ENCODE results near the gene OR2T2. TPM values are rescaled to one million over a fixed set of nuclear protein-coding genes. Genes with fewer than 3 reads are reported as not detected.
"Not testable (repeated sequence)": the region's sequence is repeated elsewhere in the genome, so short reads cannot be mapped to it uniquely, and the experiment has no call there.

Gene OR2T2
- polyA plus RNA-seq, 1 donor from 2014 or later, result not detected

- not testable (repeated sequence) for H3K9me3 ChIP-seq (ENCODE audit: low read length); H3K9me2 ChIP-seq (ENCODE audit: insufficient read depth, low read length); H3F3A ChIP-seq (ENCODE audit: insufficient read depth, low read length, poor library complexity, severe bottlenecking); H3K4me2 ChIP-seq (ENCODE audit: low read length); H3K36me3 ChIP-seq (ENCODE audit: insufficient read depth, low read length); H3K79me2 ChIP-seq (replicated peaks; ENCODE audit: insufficient read depth, low read length); H3K9ac ChIP-seq (ENCODE audit: low read length); H3K4me3 ChIP-seq (ENCODE audit: low read length); H2AFZ ChIP-seq (ENCODE audit: low read depth, low read length); H3K27ac ChIP-seq (ENCODE audit: low read length); H4K20me1 ChIP-seq (ENCODE audit: insufficient read depth); H3K27me3 ChIP-seq (ENCODE audit: insufficient read depth, low read depth, low read length)
Observed at GRCh38 chr1:248496661-248497060, 51.2 kb downstream of the OR2T2 start.

GRCh38 chr1:248500305-248501035 is 55.0 kb downstream of the OR2T2 start:
- H3K27me3 ChIP-seq (ENCODE audit: insufficient read depth, low read depth, low read length); H3K36me3 ChIP-seq (ENCODE audit: insufficient read depth, low read length); H2AFZ ChIP-seq (ENCODE audit: low read depth, low read length); H3K4me2 ChIP-seq (ENCODE audit: low read length); H4K20me1 ChIP-seq (ENCODE audit: insufficient read depth); H3K9me2 ChIP-seq (ENCODE audit: insufficient read depth, low read length); H3K4me3 ChIP-seq (ENCODE audit: low read length); H3K9me3 ChIP-seq (ENCODE audit: low read length); H3K9ac ChIP-seq (ENCODE audit: low read length); H3K79me2 ChIP-seq (replicated peaks; ENCODE audit: insufficient read depth, low read length); H3F3A ChIP-seq (ENCODE audit: insufficient read depth, low read length, poor library complexity, severe bottlenecking); H3K27ac ChIP-seq (ENCODE audit: low read length): not testable (repeated sequence)

Other genes starting within 250 kb of the OR2T2 start
- gene OR2M3, start 248.4 kb upstream of the OR2T2 start, polyA plus RNA-seq, result not detected in 2 replicates
- not detected in 2 replicates for gene OR2M4, start 214.2 kb upstream of the OR2T2 start, polyA plus RNA-seq
- not detected in 2 replicates for gene OR2T33, start 167.7 kb upstream of the OR2T2 start, polyA plus RNA-seq
- not detected in 2 replicates for gene OR2T12, start 142.2 kb upstream of the OR2T2 start, polyA plus RNA-seq
- not detected in 2 replicates for gene OR2M7, start 121.1 kb upstream of the OR2T2 start, polyA plus RNA-seq
- gene OR14C36, start 96.9 kb upstream of the OR2T2 start, polyA plus RNA-seq, result not detected in 2 replicates
- not detected in 2 replicates for gene OR2T4, start 84.0 kb upstream of the OR2T2 start, polyA plus RNA-seq
- not detected in 2 replicates for gene OR2T6, start 69.9 kb upstream of the OR2T2 start, polyA plus RNA-seq
- gene OR2T1, start 42.6 kb upstream of the OR2T2 start, polyA plus RNA-seq, result not detected in 2 replicates
- not detected in 2 replicates for gene OR2T3, start 27.7 kb downstream of the OR2T2 start, polyA plus RNA-seq
- gene OR2T5, start 43.0 kb downstream of the OR2T2 start, polyA plus RNA-seq, result not detected in 2 replicates
- not detected in 2 replicates for gene OR2G6, start 62.4 kb downstream of the OR2T2 start, polyA plus RNA-seq
- gene OR2T29, start 117.1 kb downstream of the OR2T2 start, polyA plus RNA-seq, result not detected in 2 replicates
- gene OR2T34, start 129.1 kb downstream of the OR2T2 start, polyA plus RNA-seq, result not detected in 2 replicates
- not detected in 2 replicates for gene OR2T10, start 152.1 kb downstream of the OR2T2 start, polyA plus RNA-seq
- not detected in 2 replicates for gene OR2T11, start 189.5 kb downstream of the OR2T2 start, polyA plus RNA-seq
- gene OR2T35, start 199.6 kb downstream of the OR2T2 start, polyA plus RNA-seq, result not detected in 2 replicates
- gene OR2T27, start 209.9 kb downstream of the OR2T2 start, polyA plus RNA-seq, result not detected in 2 replicates